SU-DHL-6 (cell line): ENCODE measurements around the gene DVL1.

Source experiments
- H2AFZ ChIP-seq: fragments of 200-600 bp; sonication (generic); 2 replicates; pipeline ENCODE4 v1.6.1; 2014; ENCODE audit warnings: low read depth, mild to moderate bottlenecking, moderate library complexity, mixed read lengths, antibody characterized with exemption, low read length; ENCODE audit not compliant: severe bottlenecking
- H3F3A ChIP-seq: fragments of 200-600 bp; shearing (Covaris generic); 2 replicates; pipeline ENCODE4 v1.6.0; 2016; ENCODE audit warnings: antibody characterized with exemption, mild to moderate bottlenecking; ENCODE audit not compliant: insufficient read depth
- H3K27ac ChIP-seq: fragments of 200-600 bp; sonication (generic); 2 replicates; pipeline ENCODE4 v1.5.1; 2016; ENCODE audit warnings: low read depth, mild to moderate bottlenecking, low read length, moderate library complexity, mixed read lengths
- H3K27me3 ChIP-seq: fragments of 200-600 bp; sonication (generic), shearing (Covaris generic); 2 replicates; pipeline ENCODE4 v1.6.0; 2014; ENCODE audit warnings: mild to moderate bottlenecking, low read length
- H3K36me3 ChIP-seq: fragments of 200-600 bp; sonication (generic); 2 replicates; pipeline ENCODE4 v1.6.1; 2014; ENCODE audit warnings: mild to moderate bottlenecking, low read length, mixed read lengths
- H3K4me2 ChIP-seq: fragments of 300-600, 200-600 bp; shearing (Covaris generic), sonication (generic); 2 replicates; pipeline ENCODE4 v1.6.0; 2014; ENCODE audit warnings: low read length, low read depth, mild to moderate bottlenecking; ENCODE audit not compliant: poor library complexity, severe bottlenecking
- H3K4me3 ChIP-seq: fragments of 200-600 bp; sonication (generic); 2 replicates; pipeline ENCODE4 v1.5.1; 2014; ENCODE audit warnings: antibody characterized with exemption, low read length, mild to moderate bottlenecking, mixed read lengths; ENCODE audit not compliant: insufficient read depth, poor library complexity, severe bottlenecking
- H3K79me2 ChIP-seq: fragments of 200-600 bp; sonication (generic); 2 replicates; pipeline ENCODE4 v1.6.1; 2014; ENCODE audit warnings: mild to moderate bottlenecking, low read length, moderate library complexity; ENCODE audit not compliant: insufficient read depth
- H3K9ac ChIP-seq: fragments of 200-600 bp; sonication (generic); 2 replicates; pipeline ENCODE4 v1.7.0; 2014; ENCODE audit warnings: mild to moderate bottlenecking, low read length
- H3K9me2 ChIP-seq: fragments of 200-600 bp; sonication (generic); replicated peaks from 2 replicates; pipeline ENCODE4 v1.6.1; 2014; ENCODE audit warnings: low read length; ENCODE audit not compliant: insufficient read depth
- H3K9me3 ChIP-seq: fragments of 200-600 bp; sonication (generic); 2 replicates; pipeline ENCODE4 v1.6.1; 2014; ENCODE audit warnings: low read length, mixed read lengths; ENCODE audit not compliant: insufficient read depth
- H4K20me1 ChIP-seq: fragments of 200-600 bp; sonication (generic); 2 replicates; pipeline ENCODE4 v1.6.1; 2014; ENCODE audit warnings: low read depth, mild to moderate bottlenecking, antibody characterized with exemption, low read length, moderate library complexity, mixed read lengths
- CTCF ChIP-seq: fragments of 200-600 bp; sonication (generic); IDR thresholded peaks from one replicate; pipeline ENCODE4 v1.5.1; 2017; ENCODE audit warnings: antibody characterized with exemption, mild to moderate bottlenecking, low read length, moderate library complexity; ENCODE audit not compliant: insufficient read depth, poor library complexity, severe bottlenecking
- EZH2phosphoT487 ChIP-seq: fragments of 200-600 bp; sonication (generic), shearing (Covaris generic); conservative IDR thresholded peaks from 2 replicates; pipeline ENCODE4 v1.6.1; 2018; ENCODE audit warnings: mild to moderate bottlenecking, antibody characterized with exemption, low read length, moderate library complexity, mixed read lengths

DVL1 gene

GRCh38 chr1:1320666-1321448 is 28.4 kb downstream of the DVL1 start:
- Histone ChIP-seq H4K20me1 (no peaks in the 10 kb centered on the region; the same call in 1 of the 2 replicates), H3K79me2 (peaks cover 55% of the 10 kb centered on the region), H2AFZ (no peak overlapping the region), H3K27ac (no peak overlapping the region), H3K9me2 (no peaks in the 10 kb centered on the region), H3K9me3 (no peaks in the 10 kb centered on the region), H3F3A (peaks cover 21% of the 10 kb centered on the region), H3K9ac (no peak overlapping the region), H3K4me3 (no peak overlapping the region), H3K27me3 (no peaks in the 10 kb centered on the region), H3K4me2 (no peak overlapping the region), H3K36me3 (no peaks in the 10 kb centered on the region)
- no peak for TF ChIP-seq EZH2phosphoT487
- TF ChIP-seq CTCF = no peak

GRCh38 chr1:1319646-1319941 is 29.6 kb downstream of the DVL1 start:
- Histone ChIP-seq H2AFZ (no peak overlapping the region), H3K4me3 (no peak overlapping the region), H3K4me2 (no peak overlapping the region), H3K36me3 (no peaks in the 10 kb centered on the region), H3K9me2 (no peaks in the 10 kb centered on the region), H3K27me3 (no peaks in the 10 kb centered on the region), H3K79me2 (peaks cover 46% of the 10 kb centered on the region), H3K9me3 (no peaks in the 10 kb centered on the region), H3K9ac (no peak overlapping the region), H4K20me1 (no peaks in the 10 kb centered on the region; the same call in 1 of the 2 replicates), H3F3A (peaks cover 22% of the 10 kb centered on the region), H3K27ac (no peak overlapping the region)
- TF ChIP-seq EZH2phosphoT487 (no peak), CTCF (no peak)

- Histone ChIP-seq H3K4me2 (no peak overlapping the region), H2AFZ (no peak overlapping the region), H3K36me3 (no peaks in the 10 kb centered on the region), H3K9ac (no peak overlapping the region), H3K4me3 (no peak overlapping the region), H3K79me2 (peaks cover 42% of the 10 kb centered on the region), H3K27me3 (no peaks in the 10 kb centered on the region), H3K9me2 (no peaks in the 10 kb centered on the region), H4K20me1 (no peaks in the 10 kb centered on the region; the same call in 1 of the 2 replicates), H3K27ac (no peak overlapping the region), H3K9me3 (no peaks in the 10 kb centered on the region), H3F3A (peaks cover 22% of the 10 kb centered on the region)
- TF ChIP-seq CTCF = no peak
- TF ChIP-seq EZH2phosphoT487 = no peak
Measured at GRCh38 chr1:1318777-1319645, 30.2 kb downstream of the DVL1 start.
